CD14-positive monocyte (primary cell): Measurements from ENCODE around the gene FOXJ3. TPM values are rescaled to one million over a fixed set of nuclear protein-coding genes. Genes with fewer than 3 reads are reported as not detected.

Experiments used
- DNase-seq, 3 donors: peaks; one replicate each; pipeline ENCODE4 v3.0.0-alpha.2; 2011 to 2022
- H2AFZ ChIP-seq: 2 replicates; pipeline ENCODE4 v1.6.0; 2012; ENCODE audit warnings: mild to moderate bottlenecking, low read depth, low read length, inconsistent platforms; ENCODE audit not compliant: insufficient read depth, poor library complexity, severe bottlenecking
- H3K27ac ChIP-seq, 2 donors: 1 replicate in 1 of 2; 2 replicates in 1 of 2; pipeline ENCODE4 v1.5.1; 2012 to 2013; ENCODE audit warnings: low read length in 2 of 2, control low read depth in 1 of 2, inconsistent platforms in 1 of 2, low read depth in 1 of 2, mild to moderate bottlenecking in 1 of 2
- H3K27me3 ChIP-seq, 2 donors: one replicate each; pipeline versions ENCODE4 v1.6.0 to v1.6.1; 2011 to 2013; ENCODE audit warnings: low read length in 2 of 2; ENCODE audit not compliant: control insufficient read depth in 2 of 2, insufficient read depth in 2 of 2
- H3K36me3 ChIP-seq, 2 donors: replicated peaks in 1 of 2; 1 replicate in 1 of 2; 2 replicates in 1 of 2; pipeline versions ENCODE4 v1.5.1 to v1.6.1; 2012 to 2013; ENCODE audit warnings: low read length in 2 of 2, control low read depth in 1 of 2, inconsistent platforms in 1 of 2, mild to moderate bottlenecking in 1 of 2; ENCODE audit not compliant: insufficient read depth in 2 of 2, control insufficient read depth in 1 of 2
- H3K4me1 ChIP-seq, 2 donors: 1 replicate in 1 of 2; 2 replicates in 1 of 2; pipeline versions ENCODE4 v1.5.1 to v1.6.1; 2012 to 2013; ENCODE audit warnings: low read length in 2 of 2, control low read depth in 1 of 2, inconsistent platforms in 1 of 2, mild to moderate bottlenecking in 1 of 2, moderate library complexity in 1 of 2; ENCODE audit not compliant: insufficient read depth in 2 of 2, control insufficient read depth in 1 of 2
- H3K4me2 ChIP-seq: replicated peaks from 2 replicates; pipeline ENCODE3; 2012; ENCODE audit warnings: low read length, moderate library complexity, mild to moderate bottlenecking; ENCODE audit not compliant: poor library complexity, severe bottlenecking; ENCODE audit errors: extremely low read depth
- H3K4me3 ChIP-seq, 3 experiments: fragments of 200-600 bp in 1 of 3; sonication (generic) in 1 of 3; replicated peaks in 1 of 3; 1 replicate in 2 of 3; 2 replicates in 1 of 3; pipeline ENCODE4 v1.5.1; 2011 to 2013; ENCODE audit warnings: low read length in 3 of 3, mild to moderate bottlenecking in 3 of 3, control low read depth in 2 of 3, low read depth in 2 of 3, inconsistent platforms in 1 of 3, moderate library complexity in 1 of 3
- H3K79me2 ChIP-seq: 2 replicates; pipeline ENCODE4 v1.6.0; 2012; ENCODE audit warnings: mild to moderate bottlenecking, control low read depth, inconsistent platforms, low read length, moderate library complexity; ENCODE audit not compliant: insufficient read depth
- H3K9ac ChIP-seq: 2 replicates; pipeline ENCODE4 v1.6.0; 2017; ENCODE audit warnings: low read length, mild to moderate bottlenecking; ENCODE audit not compliant: insufficient read depth, poor library complexity, severe bottlenecking
- H3K9me3 ChIP-seq, 2 donors: replicated peaks in 1 of 2; 1 replicate in 1 of 2; 2 replicates in 1 of 2; pipeline versions ENCODE4 v1.5.1 to v1.6.1; 2012 to 2013; ENCODE audit warnings: low read length in 2 of 2, control low read depth in 1 of 2; ENCODE audit not compliant: control insufficient read depth in 1 of 2, insufficient read depth in 1 of 2
- H4K20me1 ChIP-seq: 2 replicates; pipeline ENCODE4 v1.6.0; 2012; ENCODE audit warnings: mild to moderate bottlenecking, low read length, control low read depth, moderate library complexity; ENCODE audit not compliant: insufficient read depth
- H3K27ac Mint-ChIP-seq, 7 donors: one replicate each; pipeline ENCODE4 v1.8.0; 2020; ENCODE audit warnings: mild to moderate bottlenecking in 7 of 7, mixed read lengths in 7 of 7, moderate library complexity in 6 of 7, inconsistent platforms in 2 of 7
- H3K27me3 Mint-ChIP-seq, 3 donors: one replicate each; pipeline ENCODE4 v1.8.0; 2021 to 2022; ENCODE audit warnings: low read depth in 3 of 3, mild to moderate bottlenecking in 3 of 3, mixed read lengths in 3 of 3, moderate library complexity in 3 of 3, inconsistent platforms in 1 of 3
- H3K36me3 Mint-ChIP-seq, 2 donors: one replicate each; pipeline ENCODE4 v1.8.0; 2020; ENCODE audit warnings: mixed read lengths in 2 of 2, inconsistent platforms in 1 of 2, mild to moderate bottlenecking in 1 of 2
- H3K4me1 Mint-ChIP-seq: one replicate; pipeline ENCODE4 v1.8.0; 2020; ENCODE audit warnings: mild to moderate bottlenecking, mixed read lengths
- H3K4me3 Mint-ChIP-seq, 2 donors: one replicate each; pipeline ENCODE4 v1.8.0; 2020; ENCODE audit warnings: mild to moderate bottlenecking in 2 of 2, mixed read lengths in 2 of 2, moderate library complexity in 1 of 2
- H3K9me3 Mint-ChIP-seq, 7 donors: one replicate each; pipeline ENCODE4 v1.8.0; 2020 to 2022; ENCODE audit warnings: mixed read lengths in 7 of 7, mild to moderate bottlenecking in 6 of 7, moderate library complexity in 6 of 7, inconsistent platforms in 2 of 7
- CTCF ChIP-seq: fragments of 200-600 bp; IDR thresholded peaks from one replicate; pipeline ENCODE4 v1.8.0; 2022; ENCODE audit warnings: antibody characterized with exemption, mild to moderate bottlenecking
- WGBS: methylation state at CpG from one replicate; pipeline ENCODE4 v1.1.5; 2013; ENCODE audit warnings: missing lambda C conversion rate; ENCODE audit not compliant: insufficient coverage; 5-methylcytosine and 5-hydroxymethylcytosine counted together
- intact Hi-C, 2 donors: fragments of 100-400 bp; cut with micrococcal nuclease; formaldehyde crosslinking; loops; one replicate each; pipeline versions ENCODE4 v1.15.0 to v1.15.1; 2023
- polyA plus RNA-seq, 3 donors: library from polyadenylated mRNA; depleted of rRNA in 1 of 3; unstranded in 2 of 3; stranded (reverse) in 1 of 3; fragments of 300-500 nt in 2 of 3; fragments of >200 nt in 1 of 3; fragmentation: Illumina TruSeq in 2 of 3; gene quantifications; 1 replicate in 2 of 3; 2 replicates in 1 of 3; pipeline ENCODE4 v1.2.3, GENCODE V29; 2012 to 2021

Gene FOXJ3
- polyA plus RNA-seq, 3 donors, result 10.2 to 18.5 (median 18.4) TPM

- no peak for DNase-seq
- H3K36me3 ChIP-seq, result peaks cover 7 to 28% of the 10 kb centered on the region in 2 donors
- H3K4me3 ChIP-seq, result no peak overlapping the region
- H2AFZ ChIP-seq, result no peak overlapping the region
- no peaks in the 10 kb centered on the region for H3K9me3 ChIP-seq
- H3K79me2 ChIP-seq, result peaks cover 54% of the 10 kb centered on the region
- Mint-ChIP-seq H3K4me3 (no peak overlapping the region), H3K36me3 (peaks cover 23 to 26% of the 10 kb centered on the region in 2 donors), H3K27ac (no peak overlapping the region), H3K4me1 (peaks cover 2% of the 10 kb centered on the region), H3K9me3 (no peaks in the 10 kb centered on the region), H3K27me3 (no peaks in the 10 kb centered on the region)
- H3K4me1 ChIP-seq, result no peaks in the 10 kb centered on the region
- peaks cover 66% of the 10 kb centered on the region for H4K20me1 ChIP-seq
- no peak overlapping the region for H3K4me2 ChIP-seq
- no peak for TF ChIP-seq CTCF
- intact Hi-C loops, result no loop called here
- H3K9ac ChIP-seq, result no peak overlapping the region
- no peak overlapping the region for H3K27ac ChIP-seq
- H3K27me3 ChIP-seq, result no peaks in the 10 kb centered on the region
These were observed 67.1 kb downstream of the FOXJ3 start for GRCh38 chr1:42267904-42268303.

GRCh38 chr1:42266253-42267135 is 68.5 kb downstream of the FOXJ3 start:
- Histone ChIP-seq H3K4me1 (no peaks in the 10 kb centered on the region), H3K79me2 (peaks cover 43% of the 10 kb centered on the region), H3K27me3 (no peaks in the 10 kb centered on the region), H3K9ac (no peak overlapping the region), H4K20me1 (peaks cover 58% of the 10 kb centered on the region), H3K9me3 (no peaks in the 10 kb centered on the region), H3K4me2 (no peak overlapping the region), H2AFZ (no peak overlapping the region), H3K4me3 (no peak overlapping the region), H3K27ac (no peak overlapping the region), H3K36me3 (peaks cover 9 to 37% of the 10 kb centered on the region in 2 donors)
- H3K36me3 Mint-ChIP-seq, result peaks cover 25 to 30% of the 10 kb centered on the region in 2 donors
- H3K27me3 Mint-ChIP-seq, result no peaks in the 10 kb centered on the region
- no peak for DNase-seq
- WGBS, result no CpG with 5 or more reads among the region's 4 CpGs
- intact Hi-C loops, result no loop called here
- H3K4me3 Mint-ChIP-seq, result no peak overlapping the region
- no peak overlapping the region for H3K27ac Mint-ChIP-seq
- H3K4me1 Mint-ChIP-seq, result peaks cover 2% of the 10 kb centered on the region
- TF ChIP-seq CTCF, result no peak
- H3K9me3 Mint-ChIP-seq, result no peaks in the 10 kb centered on the region
